Activated CD4-positive, CD25-positive, alpha-beta regulatory T cell treated with anti-CD3 and anti-CD28 coated beads, Interleukin-2, amount 50 U/mL, for 16 hours (primary cell): ENCODE data around the gene CASP9.

ENCODE experiments used
- DNase-seq: peaks from one replicate; pipeline ENCODE4 v3.0.0-alpha.2; 2020; ENCODE audit warnings: low read depth, low spot score

CASP9 gene

DNA sequence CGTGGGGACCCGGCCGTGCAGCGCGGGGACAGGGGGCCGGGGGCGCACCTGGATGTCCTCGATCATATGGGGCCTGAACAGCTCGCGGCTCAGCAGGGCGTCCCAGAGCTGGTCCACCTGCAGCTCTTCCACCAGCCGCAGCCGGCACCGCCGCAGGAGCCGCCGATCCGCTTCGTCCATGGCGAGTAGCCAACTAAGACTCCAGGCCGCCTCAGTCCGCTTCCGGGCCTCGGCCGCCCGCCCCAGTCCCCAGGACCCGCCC, at the start of gene CASP9:
Gene CASP9 (minus strand): TSS at position 195 of the 262 bp plus-strand sequence. CDS start 15 bp downstream, at position 180.
- DNase-seq: no peak

DNA sequence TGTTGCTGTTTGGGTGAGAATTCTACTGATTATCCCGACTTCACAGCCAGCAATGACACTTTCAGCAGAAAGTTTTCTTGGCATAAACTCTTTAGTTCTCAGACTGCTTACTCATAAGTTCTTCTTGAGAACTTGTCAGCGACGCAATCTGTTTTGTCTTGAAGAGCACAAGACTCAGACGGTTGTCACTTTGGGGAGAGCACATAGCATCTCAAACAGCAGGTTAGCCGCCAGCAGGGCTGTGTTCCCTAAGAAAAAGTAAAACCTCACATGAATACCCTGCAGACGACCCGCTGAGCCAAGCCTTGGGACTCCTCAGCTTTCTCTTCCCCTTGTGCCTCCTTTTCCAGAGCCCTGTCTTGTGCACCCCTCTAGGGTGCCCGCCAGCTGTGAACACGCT, 49.5 kb upstream of the CASP9 start:
- no peak for DNase-seq

GRCh38 chr1:15571266-15571665, 47.3 kb upstream of the CASP9 start:
- no peak for DNase-seq

- no peak for DNase-seq
Measured at GRCh38 chr1:15570861-15571260, 46.8 kb upstream of the CASP9 start.

GRCh38 chr1:15568387-15569073, 44.5 kb upstream of the CASP9 start:
- DNase-seq: no peak

- no peak for DNase-seq
Measured at GRCh38 chr1:15559189-15559810, 35.3 kb upstream of the CASP9 start.

- no peak for DNase-seq
Measured at GRCh38 chr1:15558516-15558915, 34.5 kb upstream of the CASP9 start.

- no peak for DNase-seq
Measured at GRCh38 chr1:15557594-15557993, 33.6 kb upstream of the CASP9 start.

GRCh38 chr1:15557008-15557407, 33.0 kb upstream of the CASP9 start:
- no peak for DNase-seq

DNA sequence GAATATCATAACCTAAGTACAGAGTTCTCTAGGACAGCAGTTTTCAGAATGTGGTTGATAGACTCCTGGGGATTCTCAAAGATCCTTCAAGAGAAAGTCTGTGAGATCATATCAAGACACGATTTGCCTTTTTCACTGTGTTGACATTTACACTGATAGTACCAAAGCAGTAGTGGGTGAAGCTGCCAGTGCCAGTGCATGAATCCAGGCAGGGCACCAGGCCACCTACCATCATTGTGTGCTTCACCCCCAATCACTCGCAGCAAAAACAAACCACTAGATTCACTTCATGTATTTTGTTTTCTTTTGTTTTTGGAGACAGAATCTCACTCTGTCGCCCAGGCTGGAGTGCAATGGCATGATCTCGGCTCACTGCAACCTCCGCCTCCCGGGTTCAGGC, 26.6 kb upstream of the CASP9 start:
- no peak for DNase-seq

DNA sequence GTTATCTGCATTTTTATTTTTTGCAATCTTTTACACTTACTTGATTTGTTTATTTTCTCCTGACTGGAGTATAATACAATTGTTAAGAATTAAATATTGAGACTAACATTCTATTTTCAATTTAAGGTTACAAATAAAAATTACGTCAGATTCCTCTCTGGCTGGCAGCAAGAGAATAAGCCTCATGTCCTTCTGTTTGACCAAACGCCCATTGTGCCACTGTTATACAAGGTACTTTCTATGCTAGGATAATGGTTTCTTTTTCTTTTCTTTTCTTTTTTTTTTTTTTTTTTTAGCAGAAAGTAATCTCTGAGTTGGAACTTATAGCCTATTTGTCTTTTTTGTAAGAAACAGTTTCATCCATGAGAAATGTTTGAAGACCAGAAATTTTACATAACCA, 22.6 kb upstream of the CASP9 start:
- no peak for DNase-seq

- no peak for DNase-seq
Measured at GRCh38 chr1:15543589-15544568, 19.9 kb upstream of the CASP9 start.

DNA sequence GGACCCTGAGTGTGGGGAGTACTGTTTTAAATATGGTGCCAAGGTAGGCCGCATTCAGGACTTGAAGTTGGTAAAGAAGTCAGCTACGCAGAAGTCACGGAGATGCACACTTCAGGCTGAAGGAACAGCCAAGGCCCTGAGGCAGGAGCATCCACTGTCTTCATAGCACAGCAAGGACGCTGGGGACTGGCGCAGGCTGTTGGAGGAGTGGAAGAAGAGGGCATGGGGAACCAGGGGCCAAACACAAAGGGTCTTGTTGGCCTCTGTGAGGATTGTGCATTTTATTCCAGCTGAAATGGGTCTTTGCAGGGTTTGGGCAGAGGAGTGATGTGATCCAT, 19.2 kb upstream of the CASP9 start:
- no peak for DNase-seq

- no peak for DNase-seq
Measured at GRCh38 chr1:15542388-15543250, 18.6 kb upstream of the CASP9 start.

- no peak for DNase-seq
Measured at GRCh38 chr1:15541231-15541792, 17.3 kb upstream of the CASP9 start.

- no peak for DNase-seq
Measured at GRCh38 chr1:15540186-15540585, 16.2 kb upstream of the CASP9 start.

DNA sequence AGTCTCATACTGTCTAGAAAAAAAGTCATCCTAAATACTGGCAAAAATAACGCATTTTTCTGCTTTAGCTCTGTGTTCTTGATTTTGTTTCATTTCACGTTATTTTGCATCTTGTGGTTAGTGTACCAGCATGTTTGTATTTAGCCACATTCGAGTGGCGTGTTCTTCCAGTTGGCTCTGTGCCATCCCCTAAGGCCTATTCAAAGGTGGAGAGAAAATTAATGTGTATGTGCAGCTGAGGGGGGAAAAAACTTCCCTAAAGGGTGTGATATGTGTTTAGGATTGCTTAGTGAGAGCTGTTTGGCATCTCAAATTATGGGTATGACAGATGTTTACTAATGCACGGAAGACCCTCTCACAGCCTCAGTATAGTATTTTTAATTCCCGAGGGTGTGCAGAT, 14.8 kb upstream of the CASP9 start:
- no peak for DNase-seq

GRCh38 chr1:15531682-15532081, 7.7 kb upstream of the CASP9 start:
- no peak for DNase-seq

DNA sequence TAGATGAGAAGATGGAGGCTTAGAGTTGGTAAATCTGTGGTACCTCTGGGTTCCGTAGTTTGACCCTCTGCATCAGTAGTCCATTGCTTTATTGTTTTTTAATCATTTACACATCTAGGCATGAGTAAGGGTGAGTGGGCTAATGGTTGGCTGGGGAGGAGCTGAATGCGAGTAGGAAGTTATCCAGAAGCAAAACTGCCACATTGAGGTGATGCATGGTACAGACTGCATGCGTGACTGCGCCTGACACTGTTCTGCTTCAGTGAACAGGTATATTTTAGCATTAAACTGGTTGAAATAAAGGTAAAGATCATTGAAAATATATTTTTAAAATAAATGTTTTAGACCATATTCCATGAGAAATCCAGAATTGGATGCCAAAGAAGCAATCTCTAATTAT, 7.0 kb upstream of the CASP9 start:
- DNase-seq: no peak

- peak; percentile 91 for DNase-seq
Measured at GRCh38 chr1:15526490-15527339, 2.7 kb upstream of the CASP9 start, which contains the start of gene DNAJC16. Gene DNAJC16, plus strand, starts transcription at chr1:15526848. Its CDS starts 2,258 bp downstream, at chr1:15529106.
